GM12873 (cell line): ENCODE measurements around the gene ZNF487.

Experiments
- CTCF ChIP-seq: IDR thresholded peaks from 2 replicates; pipeline ENCODE4 v1.5.1; 2012; ENCODE audit warnings: low read depth, mild to moderate bottlenecking, moderate library complexity, low read length, control low read depth; ENCODE audit not compliant: insufficient read depth; ENCODE audit errors: missing control alignments

The ZNF487 gene

GRCh38 chr10:43436291-43437140 is at the start of gene ZNF487:
Gene ZNF487, plus strand, starts transcription at chr10:43437111. Its CDS starts 38,703 bp downstream, at chr10:43475814.
- no peak for TF ChIP-seq CTCF

- TF ChIP-seq CTCF: no peak
These were observed 49.3 kb upstream of the ZNF487 start for GRCh38 chr10:43387678-43388032.

- TF ChIP-seq CTCF: no peak
These were observed 47.0 kb upstream of the ZNF487 start for GRCh38 chr10:43389867-43390266.

- TF ChIP-seq CTCF: no peak
These were observed 46.6 kb upstream of the ZNF487 start for GRCh38 chr10:43390333-43390732.

GRCh38 chr10:43390759-43391158 is 46.2 kb upstream of the ZNF487 start:
- TF ChIP-seq CTCF: peak; percentile 58

DNA sequence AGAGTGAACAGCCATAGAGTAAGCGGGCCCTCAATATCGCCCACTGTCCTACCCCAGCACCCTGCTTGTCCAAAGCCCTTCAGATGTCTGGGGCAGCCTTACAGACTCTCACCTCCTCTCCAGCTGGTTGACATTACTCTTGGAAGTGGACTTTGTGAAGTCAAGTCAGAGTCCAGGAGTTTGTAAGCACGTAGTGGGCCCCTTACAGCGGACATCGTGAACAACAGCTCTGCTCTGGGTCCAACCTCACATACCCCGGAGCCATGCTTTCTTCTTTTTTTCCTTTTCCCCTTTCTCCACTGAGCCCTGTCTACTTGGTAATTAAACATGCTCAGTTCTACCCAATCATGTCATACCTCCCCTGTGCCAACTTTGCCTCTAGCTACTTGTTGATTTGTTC is 45.4 kb upstream of the ZNF487 start:
- no peak for TF ChIP-seq CTCF

DNA sequence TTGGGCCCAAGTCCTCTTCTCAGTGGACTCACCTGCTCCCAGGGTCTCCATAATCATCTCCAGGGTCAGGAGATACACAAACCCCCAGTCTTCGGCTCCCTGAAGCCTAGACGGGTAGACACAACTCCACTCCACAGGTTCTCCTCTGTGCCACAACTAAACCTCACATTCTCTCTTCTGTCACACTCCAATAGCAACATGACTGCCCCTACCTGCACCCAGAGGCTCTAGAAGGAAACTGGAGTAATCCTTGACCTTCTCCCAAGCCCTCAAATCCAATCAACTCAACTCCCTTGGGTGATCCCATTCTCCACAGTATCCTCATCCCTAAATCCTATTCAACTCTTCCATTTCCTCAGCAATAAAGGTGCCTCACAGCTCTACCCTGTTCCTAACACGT is 44.2 kb upstream of the ZNF487 start:
- TF ChIP-seq CTCF: no peak
